Astrocyte (in vitro differentiated cells and primary cell): ENCODE measurements around the gene HIVEP2. TPM values are rescaled to one million over a fixed set of nuclear protein-coding genes. Genes with fewer than 3 reads are reported as not detected.
A peak's percentile ranks its signal among the peaks of the same experiment; 100 is the strongest.

ENCODE experiments used
- DNase-seq: peaks from one replicate; pipeline ENCODE4 v3.0.0-alpha.2; 2010; ENCODE audit warnings: low read depth
- FAIRE-seq: peaks from 2 replicates; lab custom pipeline; 2011; peaks lifted over from hg19 to GRCh38; lab: Jason Lieb, UNC
- H2AFZ ChIP-seq: 2 replicates; pipeline ENCODE4 v1.6.0; 2012; ENCODE audit warnings: low read depth, low read length, inconsistent platforms
- H3K27ac ChIP-seq: 2 replicates; pipeline ENCODE4 v1.5.1; 2011; ENCODE audit warnings: low read depth, low read length, inconsistent platforms
- H3K27me3 ChIP-seq: 2 replicates; pipeline ENCODE4 v1.6.0; 2011; ENCODE audit warnings: low read length, inconsistent platforms; ENCODE audit not compliant: insufficient read depth
- H3K36me3 ChIP-seq: 2 replicates; pipeline ENCODE4 v1.5.1; 2011; ENCODE audit warnings: low read length, inconsistent platforms; ENCODE audit not compliant: insufficient read depth
- H3K4me1 ChIP-seq: 2 replicates; pipeline ENCODE4 v1.5.1; 2011; ENCODE audit warnings: low read length, inconsistent platforms; ENCODE audit not compliant: insufficient read depth
- H3K4me2 ChIP-seq: 2 replicates; pipeline ENCODE4 v1.6.0; 2012; ENCODE audit warnings: low read length, inconsistent platforms
- H3K4me3 ChIP-seq: 2 replicates; pipeline ENCODE4 v1.5.1; 2011; ENCODE audit warnings: low read depth, mild to moderate bottlenecking, low read length, inconsistent platforms; ENCODE audit not compliant: insufficient read depth
- H3K79me2 ChIP-seq: 2 replicates; pipeline ENCODE4 v1.6.0; 2012; ENCODE audit warnings: mild to moderate bottlenecking, low read length, inconsistent platforms; ENCODE audit not compliant: insufficient read depth
- H3K9ac ChIP-seq: 2 replicates; pipeline ENCODE4 v1.6.0; 2012; ENCODE audit warnings: mild to moderate bottlenecking, low read length, inconsistent platforms
- H3K9me3 ChIP-seq: 2 replicates; pipeline ENCODE4 v1.5.1; 2012; ENCODE audit warnings: low read depth, mild to moderate bottlenecking, low read length, inconsistent platforms; ENCODE audit not compliant: insufficient read depth
- H4K20me1 ChIP-seq: 2 replicates; pipeline ENCODE4 v1.6.0; 2012; ENCODE audit warnings: low read length, inconsistent platforms; ENCODE audit not compliant: insufficient read depth
- H3K27ac Mint-ChIP-seq: one replicate; pipeline ENCODE4 v1.8.0; 2021; ENCODE audit warnings: mild to moderate bottlenecking, mixed read lengths; ENCODE audit not compliant: unreplicated experiment
- H3K27me3 Mint-ChIP-seq: one replicate; pipeline ENCODE4 v1.8.0; 2021; ENCODE audit warnings: low read depth, mixed read lengths; ENCODE audit not compliant: unreplicated experiment
- H3K36me3 Mint-ChIP-seq: one replicate; pipeline ENCODE4 v1.8.0; 2021; ENCODE audit warnings: low read depth, mixed read lengths; ENCODE audit not compliant: unreplicated experiment
- H3K4me1 Mint-ChIP-seq: one replicate; pipeline ENCODE4 v1.8.0; 2021; ENCODE audit warnings: low read depth, mixed read lengths; ENCODE audit not compliant: unreplicated experiment
- H3K4me3 Mint-ChIP-seq: one replicate; pipeline ENCODE4 v1.8.0; 2021; ENCODE audit warnings: mild to moderate bottlenecking, moderate library complexity, mixed read lengths; ENCODE audit not compliant: unreplicated experiment
- H3K9me3 Mint-ChIP-seq: one replicate; pipeline ENCODE4 v1.8.0; 2021; ENCODE audit warnings: mild to moderate bottlenecking, mixed read lengths; ENCODE audit not compliant: unreplicated experiment
- CTCF ChIP-seq: IDR thresholded peaks from 2 replicates; pipeline ENCODE4 v1.5.1; 2011; ENCODE audit warnings: low read depth, mild to moderate bottlenecking, inconsistent platforms, low read length, moderate library complexity; ENCODE audit not compliant: insufficient read depth
- EZH2 ChIP-seq: IDR thresholded peaks from 2 replicates; pipeline ENCODE4 v1.6.1; 2012; ENCODE audit warnings: mild to moderate bottlenecking, low read length, inconsistent platforms; ENCODE audit not compliant: insufficient read depth
- total RNA-seq: library from RNA; stranded (reverse); gene quantifications from 2 replicates; pipeline ENCODE4 v1.2.1, GENCODE V29; 2021

Gene HIVEP2
- total RNA-seq, 1 donor from 2014 or later, result 21.2 TPM

GRCh38 chr6:142886431-142887170 lies 58.4 kb downstream of the HIVEP2 start:
- Histone ChIP-seq H3K9ac (peak overlapping the region; percentile 84), H3K4me2 (peak overlapping the region; percentile 10), H3K36me3 (no peaks in the 10 kb centered on the region), H3K4me3 (no peak overlapping the region), H3K79me2 (peaks cover 57% of the 10 kb centered on the region), H2AFZ (no peak overlapping the region), H3K4me1 (peaks cover 36% of the 10 kb centered on the region), H3K27me3 (no peaks in the 10 kb centered on the region), H4K20me1 (no peaks in the 10 kb centered on the region), H3K9me3 (no peaks in the 10 kb centered on the region), H3K27ac (peak overlapping the region; percentile 95)
- Mint-ChIP-seq H3K9me3 (no peaks in the 10 kb centered on the region), H3K36me3 (no peaks in the 10 kb centered on the region), H3K4me1 (peaks cover 53% of the 10 kb centered on the region), H3K27ac (peak overlapping the region; percentile 13), H3K27me3 (no peaks in the 10 kb centered on the region), H3K4me3 (no peak overlapping the region)
- no peak for TF ChIP-seq EZH2
- TF ChIP-seq CTCF, result peak; percentile 26
- peak; percentile 45 for DNase-seq
- peak; percentile 79 for FAIRE-seq

GRCh38 chr6:142885182-142885867 lies 59.7 kb downstream of the HIVEP2 start:
- FAIRE-seq (peak; percentile 99), DNase-seq (peak; percentile 100)
- no peaks in the 10 kb centered on the region for H4K20me1 ChIP-seq
- peaks cover 36% of the 10 kb centered on the region for H3K4me1 ChIP-seq
- peak overlapping the region; percentile 80 for H3K4me2 ChIP-seq
- H3K79me2 ChIP-seq, result peaks cover 65% of the 10 kb centered on the region
- peaks cover 61% of the 10 kb centered on the region for H3K4me1 Mint-ChIP-seq
- H3K27ac Mint-ChIP-seq, result peak overlapping the region; percentile 99
- no peaks in the 10 kb centered on the region for H3K36me3 ChIP-seq
- H3K27me3 ChIP-seq, result no peaks in the 10 kb centered on the region
- peak overlapping the region; percentile 84 for H3K9ac ChIP-seq
- no peaks in the 10 kb centered on the region for H3K27me3 Mint-ChIP-seq
- H3K27ac ChIP-seq, result peak overlapping the region; percentile 95
- H3K4me3 ChIP-seq, result peak overlapping the region; percentile 42
- TF ChIP-seq CTCF, result no peak
- no peak for TF ChIP-seq EZH2
- H2AFZ ChIP-seq, result no peak overlapping the region
- H3K9me3 ChIP-seq, result no peaks in the 10 kb centered on the region
- peaks cover 3% of the 10 kb centered on the region for H3K36me3 Mint-ChIP-seq
- H3K4me3 Mint-ChIP-seq, result peak overlapping the region; percentile 82
- H3K9me3 Mint-ChIP-seq, result no peaks in the 10 kb centered on the region
